Measurements from ENCODE around the gene CCDC80.
A peak's percentile ranks its signal among the peaks of the same experiment; 100 is the strongest.

The CCDC80 gene

DNA sequence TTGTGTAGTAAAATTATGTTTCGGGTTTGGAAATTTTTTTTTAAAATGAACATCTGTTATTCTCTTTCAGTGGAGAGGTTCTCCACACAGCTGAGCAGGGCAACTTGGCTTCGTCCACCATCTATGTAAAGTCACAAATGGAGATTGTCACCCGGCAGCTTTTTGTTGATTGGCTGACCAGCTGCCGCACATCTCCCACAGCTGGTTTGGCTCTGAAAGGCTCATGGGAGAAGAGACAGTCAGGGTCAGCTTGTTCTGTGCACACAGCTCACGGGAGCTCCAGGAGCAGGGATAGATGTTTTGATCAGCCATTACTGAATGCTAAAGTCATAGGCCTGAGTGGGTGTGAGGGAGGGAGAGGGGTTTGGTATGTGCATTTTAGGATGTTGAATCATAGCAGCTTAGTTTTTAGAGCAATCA lies 12.9 kb upstream of the CCDC80 start:
- no peaks in the 10 kb centered on the region for H3K4me1 ChIP-seq (ENCODE audit: control insufficient read depth, insufficient read depth, low read length)
- no peak overlapping the region for H3K4me3 ChIP-seq (ENCODE audit: low read depth, low read length)
- H3K9ac ChIP-seq (ENCODE audit: low read depth, low read length) = no peak overlapping the region

DNA sequence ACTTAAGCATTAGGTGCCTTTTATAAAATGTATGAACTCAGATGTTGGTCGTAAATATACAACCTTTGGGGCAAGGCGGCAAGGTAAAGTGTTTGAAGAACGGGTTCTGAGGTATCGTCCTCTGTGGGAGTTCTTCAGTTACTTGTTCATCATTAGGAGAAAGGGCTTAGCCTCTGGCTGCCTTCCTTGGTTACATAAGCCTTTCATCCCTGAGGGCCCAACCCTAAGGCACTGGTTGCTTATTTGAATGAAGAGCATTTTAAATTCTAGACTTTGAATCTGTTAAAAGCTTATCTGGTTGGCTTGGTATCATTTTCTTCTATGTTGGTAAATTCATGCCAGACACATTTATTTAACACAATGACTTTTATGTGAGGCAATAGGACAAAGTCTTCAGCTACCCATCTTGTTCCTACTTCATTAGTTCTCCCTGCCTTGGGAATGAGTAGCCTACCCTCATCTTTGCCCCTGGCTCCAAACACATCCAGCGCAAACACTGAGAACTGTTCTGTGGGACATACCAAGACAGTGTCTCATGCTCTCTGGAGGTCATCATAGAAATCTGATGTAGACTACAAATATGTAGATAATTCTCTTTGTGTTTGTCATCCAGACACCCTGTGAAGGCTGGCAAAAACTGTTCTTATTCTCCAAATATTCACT lies 12.4 kb upstream of the CCDC80 start:
- no peaks in the 10 kb centered on the region for H3K9me3 ChIP-seq (ENCODE audit: control insufficient read depth, insufficient read depth, low read length)
- H3K27me3 ChIP-seq (ENCODE audit: control insufficient read depth, insufficient read depth, low read length) = no peaks in the 10 kb centered on the region
- H3K36me3 ChIP-seq (ENCODE audit: control insufficient read depth, insufficient read depth, low read length) = no peaks in the 10 kb centered on the region
- no peaks in the 10 kb centered on the region for H3K4me1 ChIP-seq (ENCODE audit: control insufficient read depth, insufficient read depth, low read length)
- no peak overlapping the region for H3K4me3 ChIP-seq (ENCODE audit: low read depth, low read length)
- H3K9ac ChIP-seq (ENCODE audit: low read depth, low read length) = no peak overlapping the region

More for the DNA sequence above, 12.9 kb upstream of the CCDC80 start:
- H3K27me3 ChIP-seq (ENCODE audit: control insufficient read depth, insufficient read depth, low read length) = no peaks in the 10 kb centered on the region
- no peaks in the 10 kb centered on the region for H3K9me3 ChIP-seq (ENCODE audit: control insufficient read depth, insufficient read depth, low read length)
- H3K36me3 ChIP-seq (ENCODE audit: control insufficient read depth, insufficient read depth, low read length) = no peaks in the 10 kb centered on the region

DNA sequence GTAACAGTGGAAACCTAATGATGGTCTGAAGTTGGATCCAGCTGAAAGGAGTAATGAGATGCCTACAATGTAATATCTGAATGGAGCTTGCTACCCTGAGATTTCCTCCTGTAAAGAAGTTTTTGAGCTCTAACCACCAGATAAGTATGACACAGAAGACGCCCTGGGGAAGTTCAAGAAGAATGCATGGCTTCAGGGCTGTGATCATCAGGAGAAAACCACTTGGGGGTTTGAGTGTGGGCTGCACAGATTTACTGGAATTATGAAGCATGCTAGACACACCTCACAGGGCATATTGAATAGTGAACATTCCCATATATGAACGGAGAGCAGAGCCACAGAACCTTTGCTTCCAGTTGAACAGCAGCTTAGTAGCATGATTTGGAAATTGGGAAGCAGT lies 10.6 kb upstream of the CCDC80 start:
- no peak overlapping the region for H3K4me3 ChIP-seq (ENCODE audit: low read depth, low read length)
- no peak overlapping the region for H3K9ac ChIP-seq (ENCODE audit: low read depth, low read length)
- no peaks in the 10 kb centered on the region for H3K9me3 ChIP-seq (ENCODE audit: control insufficient read depth, insufficient read depth, low read length)
- peaks cover 9% of the 10 kb centered on the region for H3K4me1 ChIP-seq (ENCODE audit: control insufficient read depth, insufficient read depth, low read length)
- H3K27me3 ChIP-seq (ENCODE audit: control insufficient read depth, insufficient read depth, low read length) = no peaks in the 10 kb centered on the region
- no peaks in the 10 kb centered on the region for H3K36me3 ChIP-seq (ENCODE audit: control insufficient read depth, insufficient read depth, low read length)

DNA sequence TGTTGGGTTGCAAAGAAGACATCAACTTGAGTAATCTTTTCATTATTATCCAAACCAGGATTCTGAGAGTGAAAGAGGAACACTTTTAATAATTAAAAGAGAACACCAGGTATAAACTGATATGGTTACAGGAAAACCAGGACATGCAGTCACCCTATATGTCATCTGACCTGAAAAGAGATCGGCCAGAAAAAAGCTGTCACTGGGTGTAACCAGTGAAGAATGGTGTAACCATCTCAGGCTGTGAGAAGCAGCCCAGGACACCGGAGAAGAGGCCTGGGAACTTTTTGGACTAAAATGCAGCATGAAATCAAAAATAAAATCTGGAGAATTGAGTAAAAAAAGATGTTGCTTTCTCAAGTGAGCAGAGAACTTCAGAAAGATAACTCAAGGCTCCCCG lies 10.1 kb upstream of the CCDC80 start:
- H3K9me3 ChIP-seq (ENCODE audit: control insufficient read depth, insufficient read depth, low read length) = no peaks in the 10 kb centered on the region
- H3K4me1 ChIP-seq (ENCODE audit: control insufficient read depth, insufficient read depth, low read length) = peaks cover 10% of the 10 kb centered on the region
- H3K9ac ChIP-seq (ENCODE audit: low read depth, low read length) = no peak overlapping the region
- no peaks in the 10 kb centered on the region for H3K36me3 ChIP-seq (ENCODE audit: control insufficient read depth, insufficient read depth, low read length)
- no peaks in the 10 kb centered on the region for H3K27me3 ChIP-seq (ENCODE audit: control insufficient read depth, insufficient read depth, low read length)
- H3K4me3 ChIP-seq (ENCODE audit: low read depth, low read length) = no peak overlapping the region

DNA sequence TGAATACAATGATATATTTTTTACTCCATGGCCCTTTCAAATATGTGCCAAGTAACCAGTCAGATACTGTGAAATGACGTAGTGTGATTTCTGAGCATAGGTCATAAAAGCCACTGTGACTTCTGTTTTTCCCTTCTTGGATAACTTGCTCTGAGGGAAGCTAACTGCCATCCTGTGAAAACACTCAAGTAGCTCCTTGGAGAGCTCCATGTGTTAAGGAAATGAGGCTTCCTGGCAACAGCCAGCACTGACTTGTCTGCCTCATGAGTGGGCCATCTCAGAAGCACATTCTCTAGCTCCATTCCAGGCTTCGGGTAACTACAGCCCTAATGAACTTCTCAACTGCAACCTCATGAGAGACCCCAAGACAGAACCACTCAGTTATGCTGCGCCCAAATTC lies 9.5 kb upstream of the CCDC80 start:
- Histone ChIP-seq H3K9me3 (ENCODE audit: control insufficient read depth, insufficient read depth, low read length) (no peaks in the 10 kb centered on the region), H3K9ac (ENCODE audit: low read depth, low read length) (no peak overlapping the region), H3K27me3 (ENCODE audit: control insufficient read depth, insufficient read depth, low read length) (no peaks in the 10 kb centered on the region), H3K4me3 (ENCODE audit: low read depth, low read length) (no peak overlapping the region), H3K36me3 (ENCODE audit: control insufficient read depth, insufficient read depth, low read length) (no peaks in the 10 kb centered on the region), H3K4me1 (ENCODE audit: control insufficient read depth, insufficient read depth, low read length) (peaks cover 10% of the 10 kb centered on the region)

DNA sequence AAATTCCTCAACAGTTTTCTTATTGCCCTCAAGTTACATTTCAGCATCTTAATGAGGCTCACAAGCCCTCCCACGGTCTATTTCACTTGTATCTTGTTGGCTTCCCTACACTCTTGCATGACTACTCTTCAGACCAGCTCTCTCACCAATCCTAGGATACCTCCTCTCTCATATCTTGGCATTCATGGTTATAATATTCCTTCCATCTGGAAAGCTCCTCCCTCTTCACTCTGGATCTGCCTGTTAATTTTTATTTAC lies 8.5 kb upstream of the CCDC80 start:
- Histone ChIP-seq H3K27me3 (ENCODE audit: control insufficient read depth, insufficient read depth, low read length) (no peaks in the 10 kb centered on the region), H3K9ac (ENCODE audit: low read depth, low read length) (no peak overlapping the region), H3K9me3 (ENCODE audit: control insufficient read depth, insufficient read depth, low read length) (no peaks in the 10 kb centered on the region), H3K36me3 (ENCODE audit: control insufficient read depth, insufficient read depth, low read length) (no peaks in the 10 kb centered on the region), H3K4me1 (ENCODE audit: control insufficient read depth, insufficient read depth, low read length) (peaks cover 12% of the 10 kb centered on the region), H3K4me3 (ENCODE audit: low read depth, low read length) (no peak overlapping the region)

DNA sequence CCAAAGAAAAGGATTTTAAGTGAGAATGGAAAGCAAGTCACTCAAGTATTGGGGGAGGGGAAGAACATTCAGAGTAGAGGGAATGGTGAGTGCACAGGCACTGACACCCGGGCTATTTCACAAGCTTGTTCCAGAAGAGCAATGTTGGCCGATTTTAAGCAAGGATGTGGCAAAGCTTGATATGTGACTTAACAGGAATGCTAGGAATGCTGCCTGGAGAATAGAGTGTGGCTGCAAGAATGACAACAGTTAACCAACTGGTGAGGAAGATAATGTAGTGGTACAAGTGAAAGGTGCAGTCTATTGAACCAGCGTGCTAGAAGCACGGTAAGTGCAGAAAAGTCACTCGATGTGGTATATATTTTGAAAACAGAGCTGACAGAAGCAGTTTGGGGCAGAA lies 6.2 kb upstream of the CCDC80 start:
- Histone ChIP-seq H3K4me3 (ENCODE audit: low read depth, low read length) (no peak overlapping the region), H3K9me3 (ENCODE audit: control insufficient read depth, insufficient read depth, low read length) (no peaks in the 10 kb centered on the region), H3K4me1 (ENCODE audit: control insufficient read depth, insufficient read depth, low read length) (peaks cover 24% of the 10 kb centered on the region), H3K27me3 (ENCODE audit: control insufficient read depth, insufficient read depth, low read length) (no peaks in the 10 kb centered on the region), H3K9ac (ENCODE audit: low read depth, low read length) (no peak overlapping the region), H3K36me3 (ENCODE audit: control insufficient read depth, insufficient read depth, low read length) (no peaks in the 10 kb centered on the region)

DNA sequence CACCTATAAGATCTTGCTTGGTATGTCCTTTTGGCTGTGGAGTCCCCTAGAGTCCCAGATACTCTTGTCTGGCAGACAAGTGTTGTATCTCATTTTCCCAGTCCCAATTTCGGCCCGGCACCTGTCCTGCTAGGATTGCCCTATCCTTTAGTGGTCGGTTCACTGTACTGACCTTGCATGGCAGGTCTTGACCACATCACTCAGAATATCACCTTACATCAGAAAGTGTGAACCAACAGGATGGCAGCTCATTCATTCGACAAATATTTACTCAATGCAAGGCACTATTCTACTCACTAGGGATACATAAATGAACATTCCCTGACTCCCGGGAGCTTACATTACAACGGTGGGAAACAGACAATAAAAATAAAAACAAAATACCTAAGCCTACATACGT lies 5.7 kb upstream of the CCDC80 start:
- no peaks in the 10 kb centered on the region for H3K27me3 ChIP-seq (ENCODE audit: control insufficient read depth, insufficient read depth, low read length)
- no peak overlapping the region for H3K4me3 ChIP-seq (ENCODE audit: low read depth, low read length)
- H3K36me3 ChIP-seq (ENCODE audit: control insufficient read depth, insufficient read depth, low read length) = no peaks in the 10 kb centered on the region
- no peak overlapping the region for H3K9ac ChIP-seq (ENCODE audit: low read depth, low read length)
- no peaks in the 10 kb centered on the region for H3K9me3 ChIP-seq (ENCODE audit: control insufficient read depth, insufficient read depth, low read length)
- H3K4me1 ChIP-seq (ENCODE audit: control insufficient read depth, insufficient read depth, low read length) = peaks cover 28% of the 10 kb centered on the region

DNA sequence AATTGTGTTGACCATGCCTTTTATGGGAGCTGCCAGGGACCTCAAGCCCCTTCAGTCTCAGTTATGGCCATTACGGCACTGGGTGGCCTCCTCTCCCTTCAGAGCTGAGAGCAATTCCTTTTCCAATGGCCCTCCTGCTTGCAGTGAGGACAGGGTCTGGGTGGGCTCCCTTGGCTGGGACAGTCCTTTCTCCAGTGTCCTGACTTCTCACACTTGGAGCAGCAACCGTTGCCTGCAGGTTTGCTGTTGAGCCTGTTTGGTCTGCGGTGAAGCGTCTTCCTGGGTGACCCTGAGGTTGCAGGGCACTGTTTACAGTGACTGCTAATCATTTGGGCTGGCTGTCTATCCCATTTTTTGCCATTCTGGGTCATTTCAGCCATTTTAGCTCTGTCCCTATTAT lies 3.5 kb upstream of the CCDC80 start:
- no peaks in the 10 kb centered on the region for H3K9me3 ChIP-seq (ENCODE audit: control insufficient read depth, insufficient read depth, low read length)
- peaks cover 42% of the 10 kb centered on the region for H3K4me1 ChIP-seq (ENCODE audit: control insufficient read depth, insufficient read depth, low read length)

DNA sequence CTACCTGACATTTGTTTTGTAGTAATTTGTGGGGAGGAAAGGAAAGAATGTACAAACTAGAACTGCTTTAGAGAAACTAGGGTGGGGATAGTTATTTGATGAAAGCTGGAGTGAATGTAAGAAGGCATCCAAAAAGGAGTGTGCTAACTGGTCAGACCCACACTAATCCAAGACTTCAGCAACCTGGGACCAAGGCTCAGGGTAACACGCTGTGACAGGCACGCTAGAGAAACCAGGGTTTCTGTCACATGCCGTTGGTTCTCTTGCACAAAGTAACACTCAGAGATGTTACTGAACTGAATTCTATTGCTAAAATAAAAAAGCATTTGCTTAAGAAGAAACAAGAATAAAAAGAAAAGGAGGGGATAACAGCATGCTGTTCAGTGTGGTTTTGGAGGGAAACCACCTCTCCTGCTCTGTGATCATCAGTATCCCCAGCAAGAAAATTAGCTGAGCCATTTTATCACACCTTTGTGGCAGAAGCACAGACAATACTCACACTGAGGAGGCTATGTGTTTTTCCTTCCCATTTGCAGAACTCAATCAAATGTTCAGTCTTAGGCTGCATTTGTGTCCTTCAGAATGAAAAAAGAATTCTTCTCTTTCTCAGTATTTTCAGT lies 2.8 kb upstream of the CCDC80 start:
- Histone ChIP-seq H3K9ac (ENCODE audit: low read depth, low read length) (no peak overlapping the region), H3K36me3 (ENCODE audit: control insufficient read depth, insufficient read depth, low read length) (no peaks in the 10 kb centered on the region), H3K4me1 (ENCODE audit: control insufficient read depth, insufficient read depth, low read length) (peaks cover 42% of the 10 kb centered on the region)

More for the DNA sequence above, 3.5 kb upstream of the CCDC80 start:
- Histone ChIP-seq H3K27me3 (ENCODE audit: control insufficient read depth, insufficient read depth, low read length) (no peaks in the 10 kb centered on the region), H3K9ac (ENCODE audit: low read depth, low read length) (no peak overlapping the region), H3K4me3 (ENCODE audit: low read depth, low read length) (no peak overlapping the region), H3K36me3 (ENCODE audit: control insufficient read depth, insufficient read depth, low read length) (no peaks in the 10 kb centered on the region)

DNA sequence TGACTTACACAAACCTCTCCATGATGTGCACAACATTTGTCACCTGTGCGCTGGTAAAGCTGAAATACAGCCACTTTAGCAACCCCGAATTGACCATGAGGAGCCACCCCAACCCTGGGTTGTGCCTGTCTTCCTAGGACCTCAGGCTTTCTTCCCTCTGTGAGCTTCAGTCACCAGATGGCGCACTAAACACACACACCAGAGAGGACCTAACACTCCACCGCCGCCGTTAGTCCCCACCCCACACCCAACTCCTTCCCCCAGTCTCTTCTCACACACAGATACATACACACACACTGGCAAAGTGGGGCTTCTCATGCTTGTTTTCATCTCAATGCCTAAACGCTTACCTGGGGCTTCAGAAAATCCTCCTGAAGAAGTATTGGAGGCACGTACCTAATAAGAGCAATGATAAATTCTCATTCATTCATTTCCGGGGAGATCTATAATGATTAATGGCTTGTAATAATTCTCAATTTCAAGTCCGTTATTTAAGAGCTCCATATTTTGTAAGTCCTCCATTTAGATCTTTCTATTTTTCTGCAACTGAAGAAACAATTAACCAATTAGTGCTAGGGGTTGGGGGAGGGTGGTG lies 2.1 kb upstream of the CCDC80 start:
- H3K27me3 ChIP-seq (ENCODE audit: control insufficient read depth, insufficient read depth, low read length) = no peaks in the 10 kb centered on the region
- H3K9me3 ChIP-seq (ENCODE audit: control insufficient read depth, insufficient read depth, low read length) = no peaks in the 10 kb centered on the region
- no peak overlapping the region for H3K9ac ChIP-seq (ENCODE audit: low read depth, low read length)
- no peaks in the 10 kb centered on the region for H3K36me3 ChIP-seq (ENCODE audit: control insufficient read depth, insufficient read depth, low read length)
- H3K4me1 ChIP-seq (ENCODE audit: control insufficient read depth, insufficient read depth, low read length) = peaks cover 42% of the 10 kb centered on the region
- peak overlapping the region; percentile 3 for H3K4me3 ChIP-seq (ENCODE audit: low read depth, low read length)

More for the DNA sequence above, 2.8 kb upstream of the CCDC80 start:
- Histone ChIP-seq H3K9me3 (ENCODE audit: control insufficient read depth, insufficient read depth, low read length) (no peaks in the 10 kb centered on the region), H3K27me3 (ENCODE audit: control insufficient read depth, insufficient read depth, low read length) (no peaks in the 10 kb centered on the region), H3K4me3 (ENCODE audit: low read depth, low read length) (no peak overlapping the region)

DNA sequence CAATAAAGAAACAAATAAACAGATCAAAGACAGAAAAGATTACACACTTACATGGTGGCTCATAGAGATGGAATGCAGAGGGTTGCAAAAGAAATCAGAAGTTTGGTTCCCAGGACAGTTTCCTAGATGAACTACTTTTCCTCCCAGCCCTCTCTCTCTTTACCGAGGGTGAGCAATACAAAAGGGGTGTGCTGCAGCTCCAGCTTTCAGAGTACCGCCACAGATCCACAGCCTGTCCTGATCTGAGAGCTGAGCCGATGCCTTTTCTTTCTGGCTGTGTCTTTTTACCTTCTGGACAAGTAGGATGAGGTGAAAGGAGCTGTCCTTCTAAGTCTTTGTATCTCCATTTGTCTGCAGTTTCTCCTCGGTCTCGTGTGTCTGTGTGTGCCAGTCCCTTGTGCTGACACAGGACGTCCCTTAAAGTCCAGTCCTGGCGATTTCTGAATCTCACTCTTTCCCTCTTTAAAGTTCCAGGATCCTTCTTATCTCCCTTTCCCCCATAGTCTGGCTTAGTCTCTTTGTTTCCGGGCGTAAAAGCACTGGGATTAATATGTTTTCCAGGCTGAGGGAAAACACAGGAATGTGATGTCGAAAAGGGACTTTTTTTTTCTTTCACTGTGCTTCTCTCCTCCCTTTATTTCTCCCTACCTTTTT lies 540 bp downstream of the CCDC80 start:
- Histone ChIP-seq H3K9me3 (ENCODE audit: control insufficient read depth, insufficient read depth, low read length) (no peaks in the 10 kb centered on the region), H3K27me3 (ENCODE audit: control insufficient read depth, insufficient read depth, low read length) (no peaks in the 10 kb centered on the region), H3K4me1 (ENCODE audit: control insufficient read depth, insufficient read depth, low read length) (peaks cover 33% of the 10 kb centered on the region), H3K4me3 (ENCODE audit: low read depth, low read length) (no peak overlapping the region), H3K9ac (ENCODE audit: low read depth, low read length) (no peak overlapping the region), H3K36me3 (ENCODE audit: control insufficient read depth, insufficient read depth, low read length) (no peaks in the 10 kb centered on the region)
